Endometrial microvascular endothelial cells (primary cell): ENCODE results near the gene EPB41L2. TPM values are rescaled to one million over a fixed set of nuclear protein-coding genes. Genes with fewer than 3 reads are reported as not detected.
"Not testable (repeated sequence)": the region's sequence is repeated elsewhere in the genome, so short reads cannot be mapped to it uniquely, and the experiment has no call there.

Experiments
- in situ Hi-C: cut with HindIII; loops from 2 replicates; pipeline ENCODE4 v1.10.0; 2017; ENCODE audit warnings: low sequenced_read_pairs, low pct_unique_long_range_greater_than_20kb; ENCODE audit errors: inconsistent ontology term
- total RNA-seq: library from RNA; depleted of rRNA; stranded (reverse); fragments of >200 nt; gene quantifications from one replicate; pipeline ENCODE4 v1.2.3, GENCODE V29; 2015; ENCODE audit errors: inconsistent ontology term

Gene EPB41L2
- total RNA-seq, 1 donor from 2014 or later: 50.5 TPM

- in situ Hi-C loops: no loop called here
These were observed 71.5 kb downstream of the EPB41L2 start for GRCh38 chr6:130991422-130992137.

DNA sequence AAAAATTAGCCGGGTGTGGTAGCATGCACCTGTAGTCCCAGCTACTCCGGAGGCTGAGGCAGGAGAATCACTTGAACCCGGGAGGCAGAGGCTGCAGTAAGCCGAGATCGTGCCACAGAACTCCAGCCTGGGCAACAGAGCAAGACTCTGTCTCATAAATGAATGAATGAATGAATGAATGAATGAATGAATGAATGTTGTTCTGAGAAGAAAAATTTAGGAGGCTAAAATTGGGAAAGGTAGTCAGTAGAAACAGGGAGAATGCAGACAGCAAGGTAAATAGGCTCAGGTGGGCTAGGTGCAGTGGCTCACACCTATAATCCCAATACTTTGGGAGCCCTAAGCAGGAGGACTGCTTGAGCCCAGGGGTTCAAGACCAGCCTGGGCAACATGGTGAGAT is 75.5 kb downstream of the EPB41L2 start:
- in situ Hi-C loops: not testable (repeated sequence)

DNA sequence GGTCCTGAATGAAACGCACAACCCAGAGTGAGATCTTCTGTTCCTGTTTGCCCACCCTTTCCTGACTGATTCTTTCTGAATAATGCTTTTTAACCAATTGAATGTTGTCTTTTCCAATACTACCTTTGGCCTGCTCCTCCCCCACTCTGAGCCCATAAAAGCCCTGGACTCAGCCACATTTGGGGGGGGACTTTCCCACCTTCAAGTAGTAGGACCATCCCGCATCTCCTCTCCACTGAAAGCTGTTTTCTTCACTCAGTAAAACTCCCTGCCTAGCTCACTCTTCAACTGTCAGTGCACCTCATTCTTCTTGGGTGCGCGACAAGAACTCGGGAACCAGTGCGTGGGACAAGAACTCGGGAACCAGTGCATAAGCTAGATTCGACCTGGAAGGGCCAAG is 77.9 kb downstream of the EPB41L2 start:
- in situ Hi-C loops: no loop called here

- in situ Hi-C loops: no loop called here
These were observed 80.0 kb downstream of the EPB41L2 start for GRCh38 chr6:130982941-130983456.

DNA sequence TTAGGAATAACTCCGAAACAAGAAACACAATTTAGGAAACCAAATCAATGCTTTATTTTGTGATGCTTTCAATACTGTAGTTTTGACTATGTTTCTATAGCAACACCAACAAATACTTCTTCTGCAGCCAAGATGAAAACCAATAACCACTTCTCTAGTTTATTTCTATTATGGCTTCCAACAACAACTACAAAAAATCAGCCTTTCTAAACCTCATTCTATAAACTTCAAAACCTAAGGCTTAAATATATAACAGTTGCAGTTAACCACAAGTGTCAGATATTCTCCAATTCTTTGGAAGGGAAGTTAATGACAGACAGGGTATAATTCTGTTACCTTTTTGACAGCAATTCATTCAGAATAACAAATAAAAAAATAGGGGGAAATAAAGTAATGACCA is 80.9 kb downstream of the EPB41L2 start:
- in situ Hi-C loops: no loop called here

DNA sequence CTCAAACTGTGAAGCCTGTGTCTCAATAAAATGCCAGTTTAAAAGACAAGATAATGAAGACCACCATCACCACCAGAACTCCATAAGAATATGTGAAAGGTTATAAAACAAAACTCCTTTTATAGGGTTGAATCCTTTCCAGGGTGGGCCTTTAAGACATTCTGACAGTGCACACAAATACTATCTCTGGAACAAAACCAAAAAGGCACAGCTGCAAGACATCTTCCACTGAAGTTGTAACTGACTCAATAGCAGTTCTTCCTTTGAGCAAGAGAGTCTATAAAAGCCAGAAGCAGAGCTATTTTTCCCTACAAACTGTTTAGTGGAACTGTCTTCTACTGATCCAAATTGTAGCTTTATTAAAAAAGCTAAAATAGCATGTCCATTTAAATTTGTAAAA is 81.6 kb downstream of the EPB41L2 start:
- in situ Hi-C loops: no loop called here

DNA sequence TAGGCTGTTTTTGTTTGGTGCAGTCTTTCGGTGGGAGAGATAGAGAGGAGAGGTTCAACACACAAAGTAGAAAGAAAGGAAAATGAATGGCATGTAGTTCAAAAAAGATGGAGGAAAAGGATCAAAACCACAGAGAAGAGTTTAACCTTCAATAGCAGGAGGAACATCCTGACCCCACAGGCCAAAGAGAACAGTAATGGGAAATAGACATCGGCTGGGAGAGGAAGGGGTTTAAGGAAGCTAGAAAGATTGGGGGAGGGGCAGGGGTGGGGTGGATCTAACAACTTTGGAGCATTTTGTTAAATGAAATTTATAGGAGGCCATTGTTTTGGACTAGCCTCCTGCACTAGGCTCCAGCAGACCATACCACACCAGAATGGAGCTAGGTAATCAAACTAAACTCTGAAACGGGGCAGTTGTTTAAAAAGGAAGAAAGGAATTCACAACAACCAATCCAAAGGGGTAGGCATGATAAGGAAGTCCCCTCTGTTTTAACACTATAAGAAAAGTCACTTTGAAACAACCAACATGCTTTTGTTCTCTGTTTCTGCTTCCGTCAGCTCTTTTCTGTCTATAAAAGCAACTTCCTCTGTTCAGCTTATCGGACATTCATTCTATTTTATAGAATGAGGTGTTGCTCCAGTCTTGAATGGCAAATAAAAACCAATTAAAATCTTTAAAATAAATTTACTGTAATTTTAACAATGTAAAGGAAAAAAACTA is 82.6 kb downstream of the EPB41L2 start:
- in situ Hi-C loops: no loop called here

DNA sequence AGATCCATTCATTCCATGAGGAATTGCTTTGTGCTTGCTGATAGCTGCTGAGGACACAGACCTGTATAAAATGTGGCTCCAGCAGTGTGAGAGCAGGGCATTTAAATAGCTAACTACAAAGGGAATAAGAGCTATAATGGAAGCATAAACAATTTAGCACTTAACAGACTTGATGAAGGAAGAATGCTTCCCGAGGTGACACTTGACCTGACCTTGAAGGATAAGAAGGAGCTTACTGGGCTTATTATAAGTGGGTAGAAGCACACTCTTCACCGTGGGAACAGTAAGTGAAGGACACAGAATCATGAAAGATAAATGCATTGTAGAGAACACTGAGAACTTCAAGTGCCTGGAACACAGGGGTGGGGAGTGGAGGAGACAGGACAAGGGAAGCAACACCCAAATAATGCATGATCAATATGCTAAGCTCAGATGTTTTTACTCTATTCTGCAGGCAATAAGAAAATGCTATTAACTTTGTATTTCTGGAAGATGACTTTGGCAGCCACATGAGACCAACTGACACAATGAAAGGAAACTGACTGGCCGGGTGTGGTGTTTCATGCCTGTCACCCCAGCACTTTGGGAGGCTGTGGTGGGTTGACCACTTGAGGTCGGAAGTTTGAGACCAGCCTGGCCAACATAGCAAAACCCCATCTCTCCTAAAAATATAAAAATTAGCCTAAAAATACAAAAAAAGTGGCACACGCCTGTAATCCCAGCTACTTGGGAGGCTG is 84.2 kb downstream of the EPB41L2 start:
- in situ Hi-C loops: no loop called here

- in situ Hi-C loops: no loop called here
These were observed 84.9 kb downstream of the EPB41L2 start for GRCh38 chr6:130978180-130978579.

- in situ Hi-C loops: no loop called here
These were observed 87.7 kb downstream of the EPB41L2 start for GRCh38 chr6:130975325-130975724.

GRCh38 chr6:130973521-130974277 is 89.3 kb downstream of the EPB41L2 start:
- in situ Hi-C loops: no loop called here

DNA sequence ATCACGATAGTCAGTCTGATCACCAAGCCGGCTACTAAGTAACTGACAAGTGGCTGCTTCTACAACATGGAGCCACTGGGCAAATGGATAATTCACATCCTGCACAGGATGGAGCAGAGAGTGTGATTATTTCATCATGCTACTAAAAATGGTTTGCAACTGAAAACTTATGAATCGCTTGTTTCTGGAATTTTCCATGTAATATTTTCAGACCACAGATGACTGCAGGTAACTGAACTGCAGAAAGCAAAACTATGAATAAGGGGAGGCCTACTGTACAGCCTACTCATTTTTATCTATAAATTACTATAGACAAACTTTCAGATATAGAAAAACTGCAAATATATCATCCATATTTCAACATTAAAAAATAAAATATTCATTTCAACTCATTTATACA is 91.5 kb downstream of the EPB41L2 start:
- in situ Hi-C loops: no loop called here

- in situ Hi-C loops: no loop called here
These were observed 92.1 kb downstream of the EPB41L2 start for GRCh38 chr6:130970839-130971410.

GRCh38 chr6:130969791-130970491 is 93.1 kb downstream of the EPB41L2 start:
- in situ Hi-C loops: no loop called here

- in situ Hi-C loops: no loop called here
These were observed 93.9 kb downstream of the EPB41L2 start for GRCh38 chr6:130969166-130969565.

DNA sequence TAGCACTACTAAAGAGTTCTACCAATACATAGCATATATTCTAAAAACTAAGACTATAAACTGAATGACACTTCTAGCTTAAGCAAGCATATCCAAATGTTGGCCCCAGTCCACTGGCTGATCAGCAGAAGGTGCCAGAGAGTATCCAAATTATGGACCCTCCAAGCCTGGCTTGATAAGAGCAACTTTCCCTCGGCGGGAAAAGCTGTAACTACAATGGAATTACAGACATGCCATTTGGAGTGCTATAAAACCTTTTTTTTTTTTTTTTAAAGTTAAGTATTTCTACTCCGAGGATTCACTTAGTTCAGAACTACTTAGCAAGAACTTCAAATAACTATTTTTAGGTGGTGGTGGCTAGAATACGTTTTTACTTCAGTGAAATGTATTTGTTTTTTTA is 94.6 kb downstream of the EPB41L2 start:
- in situ Hi-C loops: no loop called here

DNA sequence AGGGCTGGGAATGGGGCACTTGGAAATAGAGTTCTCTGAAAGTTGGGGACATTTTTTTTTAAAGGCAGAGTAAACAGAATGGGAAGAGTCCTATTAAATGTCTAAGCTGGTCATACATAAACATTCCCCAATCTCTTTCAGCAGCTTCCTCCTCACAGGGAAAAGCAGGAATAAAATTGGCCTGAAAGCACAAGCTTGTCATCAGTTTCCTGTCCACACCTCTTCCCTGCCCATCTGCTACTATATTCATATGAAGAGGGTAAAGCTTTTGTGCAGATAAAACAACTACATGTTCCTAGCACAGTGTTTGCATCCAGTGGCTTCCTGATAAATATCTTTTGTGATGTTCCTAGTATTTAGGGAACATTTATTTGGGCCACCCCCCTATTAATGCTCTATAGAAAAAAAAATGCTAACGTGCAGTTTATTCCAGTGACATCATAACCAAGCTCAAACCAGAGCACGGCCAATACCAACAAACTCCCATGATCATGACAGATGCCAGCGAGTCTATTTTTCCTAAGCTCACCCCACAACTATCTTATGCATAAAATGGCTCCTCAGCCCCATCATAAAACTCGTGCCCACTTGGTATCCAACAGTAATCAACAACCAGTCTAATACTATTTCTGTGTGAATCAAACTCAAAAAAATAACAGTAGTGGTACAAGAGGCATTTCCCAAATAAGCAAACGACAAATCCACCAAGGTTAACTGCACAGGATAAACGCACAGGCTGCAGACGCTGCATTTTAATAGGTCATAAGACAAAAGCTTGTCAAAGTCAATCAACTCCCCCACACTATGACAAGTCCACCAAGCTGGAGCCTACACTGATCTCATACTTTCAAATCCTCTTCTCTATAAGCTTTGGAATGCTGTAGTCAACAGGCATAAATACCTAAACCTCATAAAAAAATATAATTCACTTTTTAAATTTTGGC is 95.3 kb downstream of the EPB41L2 start:
- in situ Hi-C loops: no loop called here
